Fibroblast of villous mesenchyme (primary cell): ENCODE results near the gene NTRK3. TPM values are rescaled to one million over a fixed set of nuclear protein-coding genes. Genes with fewer than 3 reads are reported as not detected.

ENCODE experiments used
- DNase-seq: peaks from one replicate; pipeline ENCODE4 v3.0.0-alpha.2; 2010; ENCODE audit warnings: low read depth
- H3K4me3 ChIP-seq: 2 replicates; pipeline ENCODE4 v1.5.1; 2011; ENCODE audit warnings: low read depth, mild to moderate bottlenecking, low read length
- total RNA-seq: library from RNA; depleted of rRNA; stranded (reverse); fragments of >200 nt; gene quantifications from 2 replicates; pipeline ENCODE4 v1.2.3, GENCODE V29; 2012
- TF ChIP-seq, protein P1 (sequence below): IDR thresholded peaks from 2 replicates; pipeline ENCODE4 v1.5.1; 2012; ENCODE audit warnings: low read depth, mild to moderate bottlenecking, low read length; ENCODE audit not compliant: insufficient read depth

NTRK3 gene
- total RNA-seq, 1 donor, result not detected

DNA sequence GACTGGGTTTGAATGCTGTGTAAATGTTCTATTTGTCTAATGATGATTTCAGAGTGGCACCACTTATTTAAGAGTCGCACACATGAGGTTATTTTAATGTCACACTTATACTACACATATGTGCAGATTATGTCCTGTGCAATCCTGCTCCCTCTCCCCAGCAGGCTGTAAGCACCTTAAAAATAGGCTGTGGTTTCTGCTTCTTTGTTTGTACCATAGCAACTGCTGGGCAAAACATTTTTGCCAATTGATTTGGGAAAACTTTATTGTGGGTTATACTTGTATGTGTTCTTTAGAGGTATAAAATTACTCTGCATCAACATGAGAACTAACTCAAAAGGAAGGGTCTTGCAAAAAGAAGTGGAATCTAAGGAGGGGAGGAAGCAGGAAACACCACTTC, 318.5 kb downstream of the NTRK3 start:
- H3K4me3 ChIP-seq, result no peak overlapping the region
- DNase-seq, result no peak
- TF ChIP-seq, protein P1, sequence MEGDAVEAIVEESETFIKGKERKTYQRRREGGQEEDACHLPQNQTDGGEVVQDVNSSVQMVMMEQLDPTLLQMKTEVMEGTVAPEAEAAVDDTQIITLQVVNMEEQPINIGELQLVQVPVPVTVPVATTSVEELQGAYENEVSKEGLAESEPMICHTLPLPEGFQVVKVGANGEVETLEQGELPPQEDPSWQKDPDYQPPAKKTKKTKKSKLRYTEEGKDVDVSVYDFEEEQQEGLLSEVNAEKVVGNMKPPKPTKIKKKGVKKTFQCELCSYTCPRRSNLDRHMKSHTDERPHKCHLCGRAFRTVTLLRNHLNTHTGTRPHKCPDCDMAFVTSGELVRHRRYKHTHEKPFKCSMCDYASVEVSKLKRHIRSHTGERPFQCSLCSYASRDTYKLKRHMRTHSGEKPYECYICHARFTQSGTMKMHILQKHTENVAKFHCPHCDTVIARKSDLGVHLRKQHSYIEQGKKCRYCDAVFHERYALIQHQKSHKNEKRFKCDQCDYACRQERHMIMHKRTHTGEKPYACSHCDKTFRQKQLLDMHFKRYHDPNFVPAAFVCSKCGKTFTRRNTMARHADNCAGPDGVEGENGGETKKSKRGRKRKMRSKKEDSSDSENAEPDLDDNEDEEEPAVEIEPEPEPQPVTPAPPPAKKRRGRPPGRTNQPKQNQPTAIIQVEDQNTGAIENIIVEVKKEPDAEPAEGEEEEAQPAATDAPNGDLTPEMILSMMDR, result no peak

- TF ChIP-seq, protein P1, result no peak
- H3K4me3 ChIP-seq, result no peak overlapping the region
- DNase-seq, result no peak
These were observed 321.0 kb downstream of the NTRK3 start for GRCh38 chr15:87935583-87935982.

GRCh38 chr15:87931584-87931983, 325.0 kb downstream of the NTRK3 start:
- H3K4me3 ChIP-seq, result no peak overlapping the region
- TF ChIP-seq, protein P1, result no peak
- DNase-seq, result no peak

- H3K4me3 ChIP-seq, result no peak overlapping the region
- TF ChIP-seq, protein P1, result no peak
- DNase-seq, result no peak
These were observed 326.1 kb downstream of the NTRK3 start for GRCh38 chr15:87930457-87930856.

DNA sequence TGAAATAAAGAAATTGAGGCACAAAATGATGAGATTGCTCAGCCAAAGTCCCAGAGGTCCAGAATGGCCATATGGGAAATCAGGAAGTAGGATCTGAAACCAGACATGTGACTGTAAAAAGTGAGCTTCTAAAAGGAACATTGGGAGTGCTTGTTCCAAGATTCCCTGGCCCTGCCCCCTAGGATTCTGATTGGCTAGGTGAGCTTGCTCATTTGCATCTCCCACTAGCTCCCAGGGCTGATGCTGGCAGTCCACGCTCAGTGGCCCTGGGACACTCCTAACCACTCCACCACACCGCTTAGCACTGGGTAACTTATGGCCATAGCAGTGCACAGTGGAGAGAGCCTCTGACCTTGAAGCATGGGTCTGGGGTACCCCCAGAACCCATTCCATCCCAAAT, 326.7 kb downstream of the NTRK3 start:
- H3K4me3 ChIP-seq, result no peak overlapping the region
- no peak for DNase-seq
- TF ChIP-seq, protein P1, result no peak

DNA sequence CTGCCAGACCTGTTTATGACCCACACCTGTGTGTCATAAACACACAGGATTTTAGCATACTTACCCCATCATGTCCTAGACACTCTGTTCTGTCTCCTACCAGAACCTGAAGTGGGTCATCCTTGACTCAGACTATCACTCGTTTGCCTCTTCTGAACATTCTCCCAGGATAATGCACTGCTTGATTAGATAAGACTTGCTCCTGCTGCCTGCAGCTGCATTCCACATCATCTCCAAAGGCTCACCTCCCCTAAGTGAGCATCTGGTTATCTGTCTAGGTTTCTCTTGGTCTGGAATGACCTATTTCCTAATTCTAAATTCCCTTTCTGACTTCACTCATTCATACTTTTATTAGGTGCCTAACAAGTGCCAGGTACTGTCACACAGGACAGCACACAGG, 332.1 kb downstream of the NTRK3 start:
- TF ChIP-seq, protein P1, result no peak
- no peak for DNase-seq
- H3K4me3 ChIP-seq, result no peak overlapping the region

- no peak for DNase-seq
- TF ChIP-seq, protein P1, result no peak
- no peak overlapping the region for H3K4me3 ChIP-seq
These were observed 337.5 kb downstream of the NTRK3 start for GRCh38 chr15:87919064-87919463.
